Activated CD8-positive, alpha-beta T cell treated with anti-CD3 and anti-CD28 coated beads, Interleukin-2, amount 10 ng/mL, durations not matched to agents 7 days and 5 days (primary cell): ENCODE data around the gene AATF. TPM values are rescaled to one million over a fixed set of nuclear protein-coding genes. Genes with fewer than 3 reads are reported as not detected.
"Not testable (repeated sequence)": the region's sequence is repeated elsewhere in the genome, so short reads cannot be mapped to it uniquely, and the experiment has no call there.

Experiments used
- ATAC-seq: fragments of 150-1000 bp; cut with Tn5 transposase; one replicate; pipeline ENCODE4 v1.10.0; 2021; ENCODE audit warnings: moderate library complexity
- CTCF ChIA-PET: fragments of 350-600 bp; sonication (Branson Sonifier 250); formaldehyde crosslinking; loops from one replicate; lab custom pipeline; 2021; ENCODE audit warnings: antibody characterized with exemption; lab: Charles Lee
- POLR2A ChIA-PET: fragments of 350-600 bp; sonication (Branson Sonifier 250); formaldehyde crosslinking; loops from one replicate; lab custom pipeline; 2021; ENCODE audit warnings: antibody characterized with exemption; lab: Charles Lee
- DNase-seq: peaks from one replicate; pipeline ENCODE4 v3.0.0-alpha.2; 2020
- H3K27ac Mint-ChIP-seq: one replicate; pipeline ENCODE4 v1.8.0; 2021; ENCODE audit warnings: mild to moderate bottlenecking, mixed read lengths
- H3K27me3 Mint-ChIP-seq: one replicate; pipeline ENCODE4 v1.8.0; 2021; ENCODE audit warnings: low read depth, mixed read lengths
- H3K36me3 Mint-ChIP-seq: one replicate; pipeline ENCODE4 v1.8.0; 2021; ENCODE audit warnings: low read depth, mixed read lengths
- H3K4me1 Mint-ChIP-seq: one replicate; pipeline ENCODE4 v1.8.0; 2021; ENCODE audit warnings: low read depth, mixed read lengths
- H3K4me3 Mint-ChIP-seq: one replicate; pipeline ENCODE4 v1.8.0; 2021; ENCODE audit warnings: mild to moderate bottlenecking, mixed read lengths
- H3K9me3 Mint-ChIP-seq: one replicate; pipeline ENCODE4 v1.8.0; 2022; ENCODE audit warnings: mixed read lengths; ENCODE audit not compliant: insufficient read depth
- total RNA-seq, 2 experiments: library from RNA; stranded (reverse); gene quantifications; one replicate each; pipeline ENCODE4 v1.2.3, GENCODE V29; 2021

Gene AATF
- total RNA-seq, 2 experiments from 2014 or later, result 69.8 to 72.9 TPM

GRCh38 chr17:37073464-37073863 lies 124.7 kb downstream of the AATF start:
- H3K4me1 Mint-ChIP-seq, H3K27ac Mint-ChIP-seq, ATAC-seq, H3K4me3 Mint-ChIP-seq, DNase-seq, H3K9me3 Mint-ChIP-seq, POLR2A ChIA-PET, H3K36me3 Mint-ChIP-seq, CTCF ChIA-PET, H3K27me3 Mint-ChIP-seq: not testable (repeated sequence)

GRCh38 chr17:37079065-37079708 lies 130.4 kb downstream of the AATF start:
- DNase-seq (no peak), ATAC-seq (no peak)
- ChIA-PET POLR2A (no interaction called here), CTCF (interaction anchor here (1.0 to 1.5 kb wide), 2 partner anchors 9 to 31 kb away, joined by 3 read pairs; no protein-coding TSS in a partner anchor)
- no peaks in the 10 kb centered on the region for H3K27me3 Mint-ChIP-seq
- no peak overlapping the region for H3K27ac Mint-ChIP-seq
- peaks cover 9% of the 10 kb centered on the region for H3K4me1 Mint-ChIP-seq
- H3K36me3 Mint-ChIP-seq, result no peaks in the 10 kb centered on the region
- no peaks in the 10 kb centered on the region for H3K9me3 Mint-ChIP-seq
- H3K4me3 Mint-ChIP-seq, result no peak overlapping the region

- Mint-ChIP-seq H3K27me3 (no peaks in the 10 kb centered on the region), H3K36me3 (peaks cover 5% of the 10 kb centered on the region), H3K27ac (no peak overlapping the region), H3K4me1 (peaks cover 9% of the 10 kb centered on the region), H3K4me3 (no peak overlapping the region), H3K9me3 (no peaks in the 10 kb centered on the region)
- ATAC-seq (no peak), DNase-seq (no peak)
- ChIA-PET POLR2A (interaction anchor here (0.6 kb wide), 1 partner anchor 135 kb away, joined by 4 read pairs; no protein-coding TSS in a partner anchor), CTCF (interaction anchor here (1.0 to 1.5 kb wide), 2 partner anchors 9 to 32 kb away, joined by 3 read pairs; no protein-coding TSS in a partner anchor)
Observed at GRCh38 chr17:37079735-37080134, 131.0 kb downstream of the AATF start.

DNA sequence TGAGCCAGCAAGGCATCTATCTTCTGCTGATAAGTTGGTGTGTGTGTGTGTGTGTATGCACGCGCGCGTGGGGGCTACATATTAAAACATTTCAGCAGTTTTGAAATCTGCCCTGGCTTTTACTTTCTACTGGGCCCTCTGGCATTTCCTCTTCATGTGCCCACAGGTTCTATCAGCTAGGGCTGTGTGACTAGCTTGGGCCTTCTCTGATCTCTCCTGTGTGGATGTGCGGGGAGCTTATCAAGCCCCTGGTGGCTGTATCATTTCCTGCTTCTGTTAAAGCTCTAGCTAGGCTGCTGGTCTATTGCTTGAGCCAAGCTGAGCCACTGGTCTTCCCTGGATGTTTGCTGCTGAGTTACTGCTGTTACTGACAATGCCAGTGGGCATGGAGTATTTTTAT lies 132.5 kb downstream of the AATF start:
- Mint-ChIP-seq H3K9me3 (no peaks in the 10 kb centered on the region), H3K36me3 (peaks cover 16% of the 10 kb centered on the region), H3K4me1 (peaks cover 17% of the 10 kb centered on the region), H3K27ac (no peak overlapping the region), H3K27me3 (no peaks in the 10 kb centered on the region), H3K4me3 (no peak overlapping the region)
- ChIA-PET POLR2A (no interaction called here), CTCF (interaction anchor here (1.6 kb wide), 1 partner anchor 9 kb away, joined by 4 read pairs; no protein-coding TSS in a partner anchor)
- DNase-seq, result no peak
- ATAC-seq, result peak; percentile 36

DNA sequence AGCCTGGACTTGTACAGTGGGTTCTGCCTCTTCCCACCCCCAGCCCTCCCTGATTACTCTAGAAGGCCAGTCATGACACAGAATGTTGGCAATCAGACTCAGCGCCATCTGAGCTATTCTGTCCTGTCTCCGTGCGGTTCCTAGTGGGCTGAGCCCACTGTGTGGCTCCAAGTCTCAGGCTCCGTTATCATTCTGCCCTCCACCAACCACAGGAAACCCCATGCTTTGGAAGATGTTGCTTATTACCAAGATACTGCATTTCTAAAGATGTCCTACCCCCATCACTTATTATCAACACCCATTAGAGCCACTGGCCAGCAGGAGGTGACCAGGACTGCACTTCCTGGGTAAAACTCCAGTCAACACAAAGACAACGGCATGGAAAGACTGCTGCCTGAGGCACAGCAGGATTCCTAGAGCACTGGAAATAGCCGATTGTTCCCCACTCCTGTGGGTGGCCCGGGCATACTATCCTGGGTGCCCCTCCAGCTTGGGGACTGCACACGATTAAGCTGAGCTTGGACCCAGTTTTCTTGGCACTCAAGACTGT lies 133.6 kb downstream of the AATF start:
- H3K9me3 Mint-ChIP-seq, result no peaks in the 10 kb centered on the region
- H3K4me1 Mint-ChIP-seq, result peaks cover 20% of the 10 kb centered on the region
- CTCF ChIA-PET, result interaction anchor here (1.2 to 1.6 kb wide), 2 partner anchors 8 to 34 kb away, joined by 4 read pairs; no protein-coding TSS in a partner anchor
- POLR2A ChIA-PET, result no interaction called here
- H3K4me3 Mint-ChIP-seq, result no peak overlapping the region
- no peak overlapping the region for H3K27ac Mint-ChIP-seq
- no peak for ATAC-seq
- H3K27me3 Mint-ChIP-seq, result no peaks in the 10 kb centered on the region
- no peak for DNase-seq
- peaks cover 26% of the 10 kb centered on the region for H3K36me3 Mint-ChIP-seq

GRCh38 chr17:37082985-37083384 lies 134.2 kb downstream of the AATF start:
- ATAC-seq (no peak), DNase-seq (no peak)
- Mint-ChIP-seq H3K9me3 (no peaks in the 10 kb centered on the region), H3K36me3 (peaks cover 32% of the 10 kb centered on the region), H3K4me3 (no peak overlapping the region), H3K4me1 (peaks cover 26% of the 10 kb centered on the region), H3K27me3 (no peaks in the 10 kb centered on the region), H3K27ac (no peak overlapping the region)
- POLR2A ChIA-PET, result no interaction called here
- CTCF ChIA-PET, result interaction anchor here (1.2 kb wide), 1 partner anchor 35 kb away, joined by 4 read pairs; no protein-coding TSS in a partner anchor

- Mint-ChIP-seq H3K4me3 (no peak overlapping the region), H3K27me3 (no peaks in the 10 kb centered on the region), H3K9me3 (no peaks in the 10 kb centered on the region), H3K27ac (no peak overlapping the region), H3K36me3 (peaks cover 32% of the 10 kb centered on the region), H3K4me1 (peaks cover 30% of the 10 kb centered on the region)
- ATAC-seq, result no peak
- ChIA-PET CTCF (no interaction called here), POLR2A (no interaction called here)
- DNase-seq, result no peak
Observed at GRCh38 chr17:37083456-37083855, 134.7 kb downstream of the AATF start.

DNA sequence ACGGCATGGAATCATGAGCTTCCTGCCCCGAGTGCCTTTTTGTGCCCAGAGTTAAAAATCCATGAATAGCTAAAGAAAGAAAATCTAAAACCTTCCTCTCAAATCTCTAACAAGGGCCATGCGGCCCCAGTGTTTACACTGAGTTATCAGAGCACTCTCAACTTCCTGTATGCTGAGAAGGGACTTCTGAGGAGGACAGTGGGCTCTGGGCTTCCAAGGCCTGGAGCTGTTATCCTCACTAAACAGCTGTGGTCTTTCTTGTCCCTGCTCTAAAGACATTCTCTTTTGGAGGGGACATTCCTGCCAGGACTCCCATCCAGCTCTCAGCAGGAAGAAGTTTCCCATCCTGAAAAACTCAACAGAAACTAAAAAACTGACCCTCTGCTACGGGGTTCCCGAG lies 135.6 kb downstream of the AATF start:
- Mint-ChIP-seq H3K27me3 (no peaks in the 10 kb centered on the region), H3K36me3 (peaks cover 34% of the 10 kb centered on the region), H3K4me3 (no peak overlapping the region), H3K27ac (no peak overlapping the region), H3K4me1 (peaks cover 39% of the 10 kb centered on the region), H3K9me3 (no peaks in the 10 kb centered on the region)
- CTCF ChIA-PET, result interaction anchor here (0.9 kb wide), 1 partner anchor 38 kb away, joined by 3 read pairs; no protein-coding TSS in a partner anchor
- DNase-seq, result no peak
- POLR2A ChIA-PET, result no interaction called here
- no peak for ATAC-seq

GRCh38 chr17:37086334-37086733 lies 137.6 kb downstream of the AATF start:
- H3K4me1 Mint-ChIP-seq, result peaks cover 56% of the 10 kb centered on the region
- no peak for ATAC-seq
- H3K36me3 Mint-ChIP-seq, result peaks cover 43% of the 10 kb centered on the region
- no peak overlapping the region for H3K27ac Mint-ChIP-seq
- CTCF ChIA-PET, result no interaction called here
- no peaks in the 10 kb centered on the region for H3K9me3 Mint-ChIP-seq
- H3K4me3 Mint-ChIP-seq, result no peak overlapping the region
- POLR2A ChIA-PET, result no interaction called here
- no peaks in the 10 kb centered on the region for H3K27me3 Mint-ChIP-seq
- DNase-seq, result no peak

GRCh38 chr17:37086948-37087347 lies 138.2 kb downstream of the AATF start:
- Mint-ChIP-seq H3K9me3 (no peaks in the 10 kb centered on the region), H3K4me1 (peaks cover 57% of the 10 kb centered on the region), H3K4me3 (no peak overlapping the region), H3K36me3 (peaks cover 43% of the 10 kb centered on the region), H3K27me3 (no peaks in the 10 kb centered on the region), H3K27ac (no peak overlapping the region)
- DNase-seq, result no peak
- no peak for ATAC-seq
- POLR2A ChIA-PET, result no interaction called here
- CTCF ChIA-PET, result no interaction called here

DNA sequence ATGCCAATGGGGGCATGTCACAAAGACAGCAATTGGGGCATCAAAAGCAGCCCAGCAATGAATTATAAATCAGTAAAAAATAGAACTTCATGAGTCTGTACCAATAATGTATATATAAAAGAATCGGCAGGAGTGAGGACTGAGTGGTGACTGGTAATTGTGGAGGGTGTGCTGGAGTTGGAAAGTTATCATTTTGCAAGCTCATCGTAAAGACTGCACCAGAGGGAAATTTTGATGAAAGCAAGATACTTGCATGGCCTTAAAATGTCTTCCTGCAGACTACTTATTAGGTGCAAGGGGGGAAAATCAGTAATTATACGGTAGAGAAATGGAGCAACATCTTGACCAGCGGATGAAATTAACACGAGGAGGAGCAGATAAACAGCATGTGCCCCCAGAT lies 138.9 kb downstream of the AATF start:
- POLR2A ChIA-PET, result no interaction called here
- ATAC-seq (no peak), DNase-seq (no peak)
- H3K9me3 Mint-ChIP-seq, result no peaks in the 10 kb centered on the region
- CTCF ChIA-PET, result interaction anchor here (0.7 to 1.4 kb wide), 3 partner anchors 8 to 138 kb away, joined by 3 to 5 read pairs (median 3); no protein-coding TSS in a partner anchor
- H3K4me3 Mint-ChIP-seq, result no peak overlapping the region
- H3K27me3 Mint-ChIP-seq, result no peaks in the 10 kb centered on the region
- peaks cover 62% of the 10 kb centered on the region for H3K4me1 Mint-ChIP-seq
- no peak overlapping the region for H3K27ac Mint-ChIP-seq
- peaks cover 45% of the 10 kb centered on the region for H3K36me3 Mint-ChIP-seq

- Mint-ChIP-seq H3K4me1 (peaks cover 62% of the 10 kb centered on the region), H3K4me3 (peak overlapping the region; percentile 27), H3K27me3 (no peaks in the 10 kb centered on the region), H3K27ac (peak overlapping the region; percentile 95), H3K36me3 (peaks cover 51% of the 10 kb centered on the region), H3K9me3 (no peaks in the 10 kb centered on the region)
- peak; percentile 48 for ATAC-seq
- DNase-seq, result peak; percentile 42
- POLR2A ChIA-PET, result no interaction called here
- CTCF ChIA-PET, result interaction anchor here (0.7 to 1.4 kb wide), 4 partner anchors 9 to 151 kb away, joined by 3 to 5 read pairs (median 4); no protein-coding TSS in a partner anchor
Observed at GRCh38 chr17:37088459-37088858, 139.7 kb downstream of the AATF start.
